Ectodermal cell (in vitro differentiated cells): Measurements from ENCODE around the gene ASB13.

Source experiments
- H3K27ac ChIP-seq: 2 replicates; pipeline ENCODE4 v1.7.0; 2013; ENCODE audit warnings: mild to moderate bottlenecking, low read depth, low read length; ENCODE audit not compliant: insufficient read depth, poor library complexity, severe bottlenecking
- H3K27me3 ChIP-seq: 2 replicates; pipeline ENCODE4 v1.7.0; 2013; ENCODE audit warnings: mild to moderate bottlenecking, low read length; ENCODE audit not compliant: insufficient read depth, control insufficient read depth, poor library complexity, severe bottlenecking
- H3K36me3 ChIP-seq: one replicate; pipeline ENCODE4 v1.7.0; 2013; ENCODE audit warnings: low read length; ENCODE audit not compliant: control insufficient read depth, insufficient read depth
- H3K4me1 ChIP-seq: one replicate; pipeline ENCODE4 v1.7.0; 2013; ENCODE audit warnings: low read length; ENCODE audit not compliant: control insufficient read depth, insufficient read depth
- H3K4me3 ChIP-seq: 2 replicates; pipeline ENCODE4 v1.7.0; 2013; ENCODE audit warnings: low read depth, low read length, control low read depth; ENCODE audit not compliant: insufficient read depth
- H3K9me3 ChIP-seq: 2 replicates; pipeline ENCODE4 v1.7.0; 2013; ENCODE audit warnings: mild to moderate bottlenecking, low read length, moderate library complexity; ENCODE audit not compliant: control insufficient read depth
- WGBS, 2 experiments: methylation state at CpG; one replicate each; pipeline ENCODE4 v1.1.7; 2013; ENCODE audit warnings: missing lambda C conversion rate in 2 of 2; 5-methylcytosine and 5-hydroxymethylcytosine counted together

ASB13 gene

GRCh38 chr10:5634918-5635317 lies 31.5 kb downstream of the ASB13 start:
- Histone ChIP-seq H3K27ac (no peak overlapping the region), H3K27me3 (no peaks in the 10 kb centered on the region), H3K4me3 (no peak overlapping the region), H3K9me3 (no peaks in the 10 kb centered on the region), H3K36me3 (peaks cover 7% of the 10 kb centered on the region), H3K4me1 (no peaks in the 10 kb centered on the region)
- 97 to 98% methylated on average over 7 of the region's 7 CpGs for WGBS, 2 experiments

GRCh38 chr10:5633166-5633749 lies 33.1 kb downstream of the ASB13 start:
- Histone ChIP-seq H3K27ac (no peak overlapping the region), H3K36me3 (peaks cover under 1% of the 10 kb centered on the region), H3K4me3 (no peak overlapping the region), H3K4me1 (no peaks in the 10 kb centered on the region), H3K27me3 (no peaks in the 10 kb centered on the region), H3K9me3 (no peaks in the 10 kb centered on the region)
- WGBS, 2 experiments = 88 to 93% methylated on average over 5 to 6 of the region's 6 CpGs

- Histone ChIP-seq H3K27ac (no peak overlapping the region), H3K4me3 (no peak overlapping the region), H3K27me3 (no peaks in the 10 kb centered on the region), H3K36me3 (no peaks in the 10 kb centered on the region), H3K4me1 (no peaks in the 10 kb centered on the region), H3K9me3 (no peaks in the 10 kb centered on the region)
- WGBS, 2 experiments = 89 to 91% methylated on average over 4 of the region's 4 CpGs
Measured at GRCh38 chr10:5632446-5632845, 33.9 kb downstream of the ASB13 start.

- Histone ChIP-seq H3K27ac (no peak overlapping the region), H3K27me3 (no peaks in the 10 kb centered on the region)
- WGBS, 2 experiments = 90% methylated on average over 10 of the region's 10 CpGs
Measured at GRCh38 chr10:5631936-5632335, 34.5 kb downstream of the ASB13 start.

GRCh38 chr10:5630112-5630436 lies 36.3 kb downstream of the ASB13 start:
- WGBS, 2 experiments = 94% methylated on average over 8 of the region's 8 CpGs
- Histone ChIP-seq H3K9me3 (no peaks in the 10 kb centered on the region), H3K4me1 (no peaks in the 10 kb centered on the region), H3K36me3 (no peaks in the 10 kb centered on the region), H3K4me3 (no peak overlapping the region), H3K27ac (no peak overlapping the region), H3K27me3 (no peaks in the 10 kb centered on the region)

More at GRCh38 chr10:5631936-5632335, 34.5 kb downstream of the ASB13 start:
- Histone ChIP-seq H3K36me3 (no peaks in the 10 kb centered on the region), H3K4me3 (no peak overlapping the region), H3K9me3 (no peaks in the 10 kb centered on the region), H3K4me1 (no peaks in the 10 kb centered on the region)

GRCh38 chr10:5629303-5630111 lies 36.9 kb downstream of the ASB13 start:
- 17 to 27% methylated on average over 6 to 7 of the region's 7 CpGs for WGBS, 2 experiments
- H3K36me3 ChIP-seq = no peaks in the 10 kb centered on the region
- H3K4me3 ChIP-seq = no peak overlapping the region
- H3K27me3 ChIP-seq = no peaks in the 10 kb centered on the region
- no peaks in the 10 kb centered on the region for H3K4me1 ChIP-seq
- no peaks in the 10 kb centered on the region for H3K9me3 ChIP-seq
- H3K27ac ChIP-seq = no peak overlapping the region

- Histone ChIP-seq H3K36me3 (no peaks in the 10 kb centered on the region), H3K27ac (no peak overlapping the region), H3K4me3 (no peak overlapping the region), H3K9me3 (no peaks in the 10 kb centered on the region), H3K27me3 (no peaks in the 10 kb centered on the region), H3K4me1 (no peaks in the 10 kb centered on the region)
- WGBS, 2 experiments = 79% methylated on average over 15 of the region's 15 CpGs
Measured at GRCh38 chr10:5628451-5629302, 37.7 kb downstream of the ASB13 start.

- Histone ChIP-seq H3K9me3 (no peaks in the 10 kb centered on the region), H3K4me3 (no peak overlapping the region), H3K27me3 (no peaks in the 10 kb centered on the region), H3K4me1 (no peaks in the 10 kb centered on the region), H3K36me3 (no peaks in the 10 kb centered on the region), H3K27ac (no peak overlapping the region)
- WGBS, 2 experiments = 94 to 97% methylated on average over 7 of the region's 7 CpGs
Measured at GRCh38 chr10:5627486-5628044, 38.8 kb downstream of the ASB13 start.

- Histone ChIP-seq H3K4me1 (no peaks in the 10 kb centered on the region), H3K27ac (no peak overlapping the region), H3K4me3 (no peak overlapping the region), H3K9me3 (no peaks in the 10 kb centered on the region), H3K27me3 (no peaks in the 10 kb centered on the region), H3K36me3 (no peaks in the 10 kb centered on the region)
- WGBS, 2 experiments = 95% methylated on average over 13 of the region's 13 CpGs
Measured at GRCh38 chr10:5625992-5626777, 40.2 kb downstream of the ASB13 start.
